Left cardiac atrium (tissue), 4 donors: ENCODE results near the gene DIPK1C. TPM values are rescaled to one million over a fixed set of nuclear protein-coding genes. Genes with fewer than 3 reads are reported as not detected.
A peak's percentile ranks its signal among the peaks of the same experiment; 100 is the strongest.

Experiments
- ATAC-seq, 2 donors: fragments of 200-7000 bp; cut with Tn5 transposase; one replicate each; pipeline ENCODE4 v1.9.1; 2020; ENCODE audit warnings: mild to moderate bottlenecking in 2 of 2, moderate library complexity in 2 of 2
- DNase-seq: peaks from one replicate; pipeline ENCODE4 v3.0.0-alpha.2; 2020
- intact Hi-C, 2 donors: fragments of 100-400 bp; cut with DNase I; formaldehyde crosslinking; loops; one replicate each; pipeline versions ENCODE4 v1.14.1 to v1.15.1; 2022 to 2023
- total RNA-seq, 2 donors: library from RNA; stranded (reverse); fragmentation: NEBNext Ultra II Directional; extraction: Animal tissue kit (Norgen Biotek cat#: 25700); gene quantifications; one replicate each; pipeline ENCODE4 v1.2.1, GENCODE V29; 2021
- donor health status: DM: no; HTN: yes; CAD: no.
- donor health status: DM: no; HTN: yes; CAD: no; lungs with severe emphysema.
- donor health status: DM: yes; HTN: yes; CAD: no.
- donor health status: Dilated cardiomyopathy.

The DIPK1C gene
- total RNA-seq, 2 donors from 2014 or later: 1.3 to 1.5 TPM

DNA sequence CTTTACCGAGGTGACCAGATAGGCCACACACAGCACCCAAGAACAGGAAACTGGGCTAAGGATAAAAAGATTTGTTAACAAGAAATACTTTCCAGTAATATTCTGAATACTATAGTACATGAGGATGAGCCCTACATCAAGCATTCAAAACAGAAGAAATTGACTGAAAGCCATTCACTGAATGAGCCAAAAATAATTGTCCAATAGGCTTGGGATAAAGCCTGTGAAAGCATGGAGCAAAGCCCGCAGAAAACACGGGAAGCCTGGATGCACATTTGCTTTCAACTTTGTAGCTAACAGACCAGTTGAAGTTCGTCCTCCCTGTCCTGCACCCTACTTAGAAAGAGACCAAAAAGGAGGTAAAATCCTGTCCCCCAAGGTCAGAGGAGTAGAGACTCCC is 56.3 kb downstream of the DIPK1C start:
- ATAC-seq: no peak
- intact Hi-C loops: no loop called here
- DNase-seq: no peak

DNA sequence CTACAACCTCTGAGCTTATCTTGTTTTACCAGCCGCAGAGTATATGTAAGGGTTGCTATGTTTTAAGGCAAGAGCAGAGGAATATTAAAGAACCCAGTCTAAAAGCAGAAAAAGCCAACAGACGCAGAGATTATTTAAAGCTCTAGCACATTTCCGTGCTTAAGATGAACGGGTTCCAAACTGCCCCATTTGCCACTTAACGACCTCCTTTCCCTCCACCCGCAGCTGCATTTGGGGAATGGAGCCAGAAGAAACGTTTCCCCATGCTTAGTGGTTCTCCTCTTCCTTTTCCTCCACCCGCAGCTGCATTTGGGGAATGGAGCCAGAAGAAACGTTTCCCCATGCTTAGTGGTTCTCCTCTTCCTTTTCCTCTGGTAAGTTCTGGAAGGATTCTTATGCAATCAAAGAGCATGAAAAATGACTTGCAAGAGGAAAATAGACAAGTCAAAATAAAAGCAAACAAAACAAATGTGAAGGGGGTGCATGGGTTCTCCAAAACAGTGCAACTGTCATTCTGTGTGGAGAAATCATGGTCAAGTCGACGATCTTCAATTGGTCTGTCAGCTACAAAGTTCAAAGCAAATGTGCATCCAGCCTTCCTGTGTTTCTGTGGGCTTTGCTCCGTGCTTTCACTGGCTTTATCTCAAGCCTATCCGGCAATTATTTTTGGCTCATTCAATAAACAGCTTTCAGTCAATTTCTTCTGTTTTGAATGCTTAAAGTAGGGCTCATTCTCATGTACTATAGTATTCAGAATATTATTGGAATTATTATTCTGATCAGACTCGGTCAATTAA is 57.8 kb downstream of the DIPK1C start:
- ATAC-seq (peak; percentile 52 to 61), DNase-seq (no peak)
- intact Hi-C loops: no loop called here

- ATAC-seq (no peak), DNase-seq (no peak)
- intact Hi-C loops: no loop called here
Measured at GRCh38 chr18:74397572-74397971, 59.5 kb downstream of the DIPK1C start.

DNA sequence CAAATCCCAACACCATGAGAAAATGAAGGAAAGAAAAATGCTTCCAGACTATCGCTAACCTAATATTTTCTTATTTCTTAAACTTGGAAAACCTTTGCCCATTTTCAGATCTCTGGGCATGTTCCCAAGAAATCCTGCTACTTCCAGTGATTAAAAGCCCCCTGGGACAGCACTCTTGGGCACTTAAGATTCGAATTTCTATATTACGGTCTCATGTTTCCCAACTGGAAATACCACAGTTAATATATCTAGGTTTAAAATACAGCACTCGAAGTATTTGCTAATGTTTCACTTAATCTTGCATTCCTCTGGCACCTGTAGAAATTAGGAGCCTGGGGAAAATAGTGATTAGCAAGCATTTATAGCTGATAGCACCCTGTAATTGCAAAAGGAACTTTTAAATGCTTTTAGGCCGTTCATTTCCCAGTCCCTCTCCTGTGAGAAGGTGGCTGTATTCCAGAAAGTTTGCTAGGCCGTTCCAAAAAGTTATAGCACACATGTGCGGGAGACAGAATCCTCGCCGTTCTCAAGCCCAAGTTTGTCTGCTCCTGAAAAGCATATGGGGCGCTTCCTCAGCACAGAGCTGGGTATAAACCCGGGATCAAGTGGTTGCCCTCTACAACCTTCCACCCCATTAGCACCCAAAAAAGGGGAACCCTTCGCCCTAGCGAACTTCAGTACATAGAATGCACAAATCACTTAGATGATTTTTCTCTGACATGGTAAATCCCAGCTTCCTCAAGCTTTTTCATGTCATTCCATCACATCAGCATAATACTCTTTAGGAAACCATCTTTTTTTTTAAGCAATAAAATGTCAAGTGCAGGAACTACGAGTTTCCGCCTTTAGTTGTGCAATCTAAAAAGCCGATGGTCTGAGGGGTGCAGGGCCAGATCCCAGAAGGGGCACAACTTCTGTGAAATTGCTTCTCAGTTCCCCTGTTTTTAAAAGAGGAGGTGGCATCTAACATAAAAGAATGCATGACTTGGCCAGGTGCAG is 60.6 kb downstream of the DIPK1C start:
- no peak for DNase-seq
- intact Hi-C loops: no loop called here
- ATAC-seq: peak; percentile 45 to 49

DNA sequence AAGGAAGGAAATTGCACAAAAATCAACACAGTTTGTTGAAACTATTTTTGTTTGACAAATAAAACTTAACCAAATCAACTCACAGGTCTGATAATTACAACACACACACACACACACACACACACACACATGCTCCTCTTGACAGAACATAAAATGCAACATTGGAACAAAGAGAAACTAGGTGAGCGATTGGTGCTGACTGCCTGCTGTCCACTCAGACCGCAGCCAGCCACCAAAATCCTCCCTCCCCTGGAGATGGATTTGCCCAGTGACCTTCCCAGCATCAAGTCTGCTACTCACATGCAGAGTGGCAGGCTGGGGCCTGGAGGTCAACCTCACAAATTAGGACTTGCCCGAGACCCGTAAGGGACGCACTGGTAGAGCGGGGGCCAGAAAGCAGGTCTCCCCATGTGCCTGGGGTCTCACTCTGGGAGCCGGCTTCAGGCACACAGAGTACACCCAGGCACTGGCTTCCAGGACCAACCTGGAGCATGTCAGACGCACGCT is 61.4 kb downstream of the DIPK1C start:
- intact Hi-C loops: no loop called here
- ATAC-seq: peak; percentile 9 to 12

GRCh38 chr18:74395006-74395405 is 62.1 kb downstream of the DIPK1C start:
- intact Hi-C loops: no loop called here
- DNase-seq (no peak), ATAC-seq (no peak)

More for the DNA sequence above, 61.4 kb downstream of the DIPK1C start:
- no peak for DNase-seq

GRCh38 chr18:74392323-74392722 is 64.8 kb downstream of the DIPK1C start:
- ATAC-seq (no peak), DNase-seq (no peak)
- intact Hi-C loops: no loop called here

- no peak for ATAC-seq
- no peak for DNase-seq
- intact Hi-C loops: no loop called here
Measured at GRCh38 chr18:74390900-74391299, 66.2 kb downstream of the DIPK1C start.

DNA sequence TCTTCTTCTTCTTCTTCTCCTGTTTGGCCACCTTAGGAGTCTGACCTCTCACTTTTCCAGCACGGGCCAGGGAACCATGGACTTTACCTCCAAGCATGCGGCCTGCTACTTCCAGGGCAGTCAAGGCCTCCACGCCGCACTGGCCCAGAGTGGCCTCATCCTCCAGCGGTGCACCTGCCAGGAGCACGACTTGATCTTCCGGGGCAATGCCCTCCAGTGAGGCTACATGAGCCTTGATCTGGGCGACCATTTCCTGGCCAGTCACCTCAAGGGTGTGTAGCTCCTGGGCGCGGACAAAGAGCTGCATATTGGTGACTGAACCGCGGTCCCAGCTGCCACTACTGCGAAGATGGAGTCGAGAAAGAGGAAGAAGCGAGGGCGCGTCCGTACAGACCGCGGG is 67.1 kb downstream of the DIPK1C start:
- ATAC-seq (no peak), DNase-seq (no peak)

GRCh38 chr18:74389171-74389927 is 67.8 kb downstream of the DIPK1C start:
- DNase-seq (no peak), ATAC-seq (peak in 1 of 2 donors; percentile 29)
- intact Hi-C loops: no loop called here

More for the DNA sequence above, 67.1 kb downstream of the DIPK1C start:
- intact Hi-C loops: no loop called here

GRCh38 chr18:74388227-74388626 is 68.9 kb downstream of the DIPK1C start:
- ATAC-seq: no peak
- DNase-seq: no peak
- intact Hi-C loops: no loop called here

GRCh38 chr18:74387383-74387782 is 69.7 kb downstream of the DIPK1C start:
- no peak for DNase-seq
- peak in 1 of 2 donors; percentile 68 for ATAC-seq
- intact Hi-C loops: no loop called here

Other genes starting within 250 kb of the DIPK1C start
- 100 to 1,000 TPM in 1 of 2 donors, 10 to 100 TPM in 1; 66.7 to 122 TPM for gene CYB5A, start 165.3 kb downstream of the DIPK1C start, total RNA-seq
- not detected for gene C18orf63, start 141.5 kb downstream of the DIPK1C start, total RNA-seq
- 10 to 100 TPM; 71.1 to 79.4 TPM for gene CNDP2, start 39.1 kb upstream of the DIPK1C start, total RNA-seq
- not detected for gene CNDP1, start 77.2 kb upstream of the DIPK1C start, total RNA-seq
- 10 to 100 TPM; 10.1 to 10.6 TPM for gene ZNF407, start 140.6 kb upstream of the DIPK1C start, total RNA-seq